Hepatocyte (in vitro differentiated cells): ENCODE results near the gene PPP3R2.

Source experiments
- EZH2 ChIP-seq: fragments of 200-600 bp; sonication (generic); IDR thresholded peaks from 2 replicates; pipeline ENCODE4 v1.6.1; 2016; ENCODE audit warnings: antibody characterized with exemption, mild to moderate bottlenecking, borderline replicate concordance
- EZH2phosphoT487 ChIP-seq: fragments of 200-600 bp; sonication (generic); IDR thresholded peaks from one replicate; pipeline ENCODE4 v1.6.1; 2018; ENCODE audit warnings: antibody characterized with exemption, mild to moderate bottlenecking, low read depth, moderate library complexity; ENCODE audit not compliant: unreplicated experiment, severe bottlenecking
- TF ChIP-seq, protein P1 (sequence below): fragments of 200-600 bp; sonication (generic); IDR thresholded peaks from 2 replicates; pipeline ENCODE4 v1.5.1; 2016; ENCODE audit warnings: antibody characterized with exemption, mild to moderate bottlenecking; ENCODE audit not compliant: poor library complexity

DNA sequence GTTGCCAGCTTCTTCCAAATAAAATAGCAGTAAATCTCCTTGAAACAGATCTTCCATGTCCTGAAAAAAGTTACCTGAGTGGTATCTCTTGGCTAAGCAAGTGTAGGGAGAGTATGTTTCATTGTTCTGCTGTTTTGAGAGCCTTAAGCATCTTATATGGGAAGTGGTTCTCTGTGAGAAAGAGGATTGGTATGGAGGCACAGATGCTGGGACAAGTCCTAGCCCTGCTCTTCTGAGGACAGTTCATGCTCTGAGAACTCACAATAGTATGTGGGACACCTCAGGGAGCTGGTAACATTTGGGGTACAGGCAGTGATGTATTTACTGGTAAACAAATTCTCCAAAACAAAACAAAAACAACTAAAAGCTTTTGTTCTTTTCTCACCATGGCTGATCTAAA is 2.0 kb downstream of the PPP3R2 start:
- TF ChIP-seq, protein P1, sequence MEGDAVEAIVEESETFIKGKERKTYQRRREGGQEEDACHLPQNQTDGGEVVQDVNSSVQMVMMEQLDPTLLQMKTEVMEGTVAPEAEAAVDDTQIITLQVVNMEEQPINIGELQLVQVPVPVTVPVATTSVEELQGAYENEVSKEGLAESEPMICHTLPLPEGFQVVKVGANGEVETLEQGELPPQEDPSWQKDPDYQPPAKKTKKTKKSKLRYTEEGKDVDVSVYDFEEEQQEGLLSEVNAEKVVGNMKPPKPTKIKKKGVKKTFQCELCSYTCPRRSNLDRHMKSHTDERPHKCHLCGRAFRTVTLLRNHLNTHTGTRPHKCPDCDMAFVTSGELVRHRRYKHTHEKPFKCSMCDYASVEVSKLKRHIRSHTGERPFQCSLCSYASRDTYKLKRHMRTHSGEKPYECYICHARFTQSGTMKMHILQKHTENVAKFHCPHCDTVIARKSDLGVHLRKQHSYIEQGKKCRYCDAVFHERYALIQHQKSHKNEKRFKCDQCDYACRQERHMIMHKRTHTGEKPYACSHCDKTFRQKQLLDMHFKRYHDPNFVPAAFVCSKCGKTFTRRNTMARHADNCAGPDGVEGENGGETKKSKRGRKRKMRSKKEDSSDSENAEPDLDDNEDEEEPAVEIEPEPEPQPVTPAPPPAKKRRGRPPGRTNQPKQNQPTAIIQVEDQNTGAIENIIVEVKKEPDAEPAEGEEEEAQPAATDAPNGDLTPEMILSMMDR = no peak
- no peak for TF ChIP-seq EZH2
- no peak for TF ChIP-seq EZH2phosphoT487
